CD14-positive monocyte (primary cell): ENCODE data around the gene LMTK2. TPM values are rescaled to one million over a fixed set of nuclear protein-coding genes. Genes with fewer than 3 reads are reported as not detected.

Experiments used
- DNase-seq, 3 donors: peaks; one replicate each; pipeline ENCODE4 v3.0.0-alpha.2; 2011 to 2022
- H2AFZ ChIP-seq: 2 replicates; pipeline ENCODE4 v1.6.0; 2012; ENCODE audit warnings: mild to moderate bottlenecking, low read depth, low read length, inconsistent platforms; ENCODE audit not compliant: insufficient read depth, poor library complexity, severe bottlenecking
- H3K27ac ChIP-seq, 2 donors: 1 replicate in 1 of 2; 2 replicates in 1 of 2; pipeline ENCODE4 v1.5.1; 2012 to 2013; ENCODE audit warnings: low read length in 2 of 2, control low read depth in 1 of 2, inconsistent platforms in 1 of 2, low read depth in 1 of 2, mild to moderate bottlenecking in 1 of 2
- H3K27me3 ChIP-seq, 2 donors: one replicate each; pipeline versions ENCODE4 v1.6.0 to v1.6.1; 2011 to 2013; ENCODE audit warnings: low read length in 2 of 2; ENCODE audit not compliant: control insufficient read depth in 2 of 2, insufficient read depth in 2 of 2
- H3K36me3 ChIP-seq, 2 donors: replicated peaks in 1 of 2; 1 replicate in 1 of 2; 2 replicates in 1 of 2; pipeline versions ENCODE4 v1.5.1 to v1.6.1; 2012 to 2013; ENCODE audit warnings: low read length in 2 of 2, control low read depth in 1 of 2, inconsistent platforms in 1 of 2, mild to moderate bottlenecking in 1 of 2; ENCODE audit not compliant: insufficient read depth in 2 of 2, control insufficient read depth in 1 of 2
- H3K4me1 ChIP-seq, 2 donors: 1 replicate in 1 of 2; 2 replicates in 1 of 2; pipeline versions ENCODE4 v1.5.1 to v1.6.1; 2012 to 2013; ENCODE audit warnings: low read length in 2 of 2, control low read depth in 1 of 2, inconsistent platforms in 1 of 2, mild to moderate bottlenecking in 1 of 2, moderate library complexity in 1 of 2; ENCODE audit not compliant: insufficient read depth in 2 of 2, control insufficient read depth in 1 of 2
- H3K4me2 ChIP-seq: replicated peaks from 2 replicates; pipeline ENCODE3; 2012; ENCODE audit warnings: low read length, moderate library complexity, mild to moderate bottlenecking; ENCODE audit not compliant: poor library complexity, severe bottlenecking; ENCODE audit errors: extremely low read depth
- H3K4me3 ChIP-seq, 3 experiments: fragments of 200-600 bp in 1 of 3; sonication (generic) in 1 of 3; replicated peaks in 1 of 3; 1 replicate in 2 of 3; 2 replicates in 1 of 3; pipeline ENCODE4 v1.5.1; 2011 to 2013; ENCODE audit warnings: low read length in 3 of 3, mild to moderate bottlenecking in 3 of 3, control low read depth in 2 of 3, low read depth in 2 of 3, inconsistent platforms in 1 of 3, moderate library complexity in 1 of 3
- H3K79me2 ChIP-seq: 2 replicates; pipeline ENCODE4 v1.6.0; 2012; ENCODE audit warnings: mild to moderate bottlenecking, control low read depth, inconsistent platforms, low read length, moderate library complexity; ENCODE audit not compliant: insufficient read depth
- H3K9ac ChIP-seq: 2 replicates; pipeline ENCODE4 v1.6.0; 2017; ENCODE audit warnings: low read length, mild to moderate bottlenecking; ENCODE audit not compliant: insufficient read depth, poor library complexity, severe bottlenecking
- H3K9me3 ChIP-seq, 2 donors: replicated peaks in 1 of 2; 1 replicate in 1 of 2; 2 replicates in 1 of 2; pipeline versions ENCODE4 v1.5.1 to v1.6.1; 2012 to 2013; ENCODE audit warnings: low read length in 2 of 2, control low read depth in 1 of 2; ENCODE audit not compliant: control insufficient read depth in 1 of 2, insufficient read depth in 1 of 2
- H4K20me1 ChIP-seq: 2 replicates; pipeline ENCODE4 v1.6.0; 2012; ENCODE audit warnings: mild to moderate bottlenecking, low read length, control low read depth, moderate library complexity; ENCODE audit not compliant: insufficient read depth
- H3K27ac Mint-ChIP-seq, 7 donors: one replicate each; pipeline ENCODE4 v1.8.0; 2020; ENCODE audit warnings: mild to moderate bottlenecking in 7 of 7, mixed read lengths in 7 of 7, moderate library complexity in 6 of 7, inconsistent platforms in 2 of 7
- H3K27me3 Mint-ChIP-seq, 3 donors: one replicate each; pipeline ENCODE4 v1.8.0; 2021 to 2022; ENCODE audit warnings: low read depth in 3 of 3, mild to moderate bottlenecking in 3 of 3, mixed read lengths in 3 of 3, moderate library complexity in 3 of 3, inconsistent platforms in 1 of 3
- H3K36me3 Mint-ChIP-seq, 2 donors: one replicate each; pipeline ENCODE4 v1.8.0; 2020; ENCODE audit warnings: mixed read lengths in 2 of 2, inconsistent platforms in 1 of 2, mild to moderate bottlenecking in 1 of 2
- H3K4me1 Mint-ChIP-seq: one replicate; pipeline ENCODE4 v1.8.0; 2020; ENCODE audit warnings: mild to moderate bottlenecking, mixed read lengths
- H3K4me3 Mint-ChIP-seq, 2 donors: one replicate each; pipeline ENCODE4 v1.8.0; 2020; ENCODE audit warnings: mild to moderate bottlenecking in 2 of 2, mixed read lengths in 2 of 2, moderate library complexity in 1 of 2
- H3K9me3 Mint-ChIP-seq, 7 donors: one replicate each; pipeline ENCODE4 v1.8.0; 2020 to 2022; ENCODE audit warnings: mixed read lengths in 7 of 7, mild to moderate bottlenecking in 6 of 7, moderate library complexity in 6 of 7, inconsistent platforms in 2 of 7
- WGBS: methylation state at CpG from one replicate; pipeline ENCODE4 v1.1.5; 2013; ENCODE audit warnings: missing lambda C conversion rate; ENCODE audit not compliant: insufficient coverage; 5-methylcytosine and 5-hydroxymethylcytosine counted together
- intact Hi-C, 2 donors: fragments of 100-400 bp; cut with micrococcal nuclease; formaldehyde crosslinking; loops; one replicate each; pipeline versions ENCODE4 v1.15.0 to v1.15.1; 2023
- polyA plus RNA-seq, 3 donors: library from polyadenylated mRNA; depleted of rRNA in 1 of 3; unstranded in 2 of 3; stranded (reverse) in 1 of 3; fragments of 300-500 nt in 2 of 3; fragments of >200 nt in 1 of 3; fragmentation: Illumina TruSeq in 2 of 3; gene quantifications; 1 replicate in 2 of 3; 2 replicates in 1 of 3; pipeline ENCODE4 v1.2.3, GENCODE V29; 2012 to 2021
- TF ChIP-seq, protein P1 (sequence below): fragments of 200-600 bp; IDR thresholded peaks from one replicate; pipeline ENCODE4 v1.8.0; 2022; ENCODE audit warnings: antibody characterized with exemption, mild to moderate bottlenecking

LMTK2 gene
- polyA plus RNA-seq, 3 donors: 1.7 to 9.2 (median 1.8) TPM

GRCh38 chr7:98157761-98158160 is 51.1 kb downstream of the LMTK2 start:
- Histone ChIP-seq H4K20me1 (peaks cover 54% of the 10 kb centered on the region), H3K36me3 (peaks cover 2 to 60% of the 10 kb centered on the region in 2 donors), H3K9ac (no peak overlapping the region), H3K79me2 (no peaks in the 10 kb centered on the region), H3K27ac (no peak overlapping the region), H3K4me1 (peaks cover 5% of the 10 kb centered on the region in 2 donors), H2AFZ (no peak overlapping the region), H3K9me3 (no peaks in the 10 kb centered on the region), H3K4me2 (no peak overlapping the region), H3K4me3 (no peak overlapping the region), H3K27me3 (peaks cover 15 to 44% of the 10 kb centered on the region in 2 donors)
- Mint-ChIP-seq H3K27ac (no peak overlapping the region), H3K9me3 (peaks cover 0 to 8% (median 2%) of the 10 kb centered on the region in 7 donors), H3K4me3 (no peak overlapping the region), H3K27me3 (peaks cover 36 to 60% (median 37%) of the 10 kb centered on the region in 3 donors), H3K4me1 (peaks cover 5% of the 10 kb centered on the region), H3K36me3 (peaks cover 74 to 82% of the 10 kb centered on the region in 2 donors)
- intact Hi-C loops: no loop called here
- TF ChIP-seq, protein P1, sequence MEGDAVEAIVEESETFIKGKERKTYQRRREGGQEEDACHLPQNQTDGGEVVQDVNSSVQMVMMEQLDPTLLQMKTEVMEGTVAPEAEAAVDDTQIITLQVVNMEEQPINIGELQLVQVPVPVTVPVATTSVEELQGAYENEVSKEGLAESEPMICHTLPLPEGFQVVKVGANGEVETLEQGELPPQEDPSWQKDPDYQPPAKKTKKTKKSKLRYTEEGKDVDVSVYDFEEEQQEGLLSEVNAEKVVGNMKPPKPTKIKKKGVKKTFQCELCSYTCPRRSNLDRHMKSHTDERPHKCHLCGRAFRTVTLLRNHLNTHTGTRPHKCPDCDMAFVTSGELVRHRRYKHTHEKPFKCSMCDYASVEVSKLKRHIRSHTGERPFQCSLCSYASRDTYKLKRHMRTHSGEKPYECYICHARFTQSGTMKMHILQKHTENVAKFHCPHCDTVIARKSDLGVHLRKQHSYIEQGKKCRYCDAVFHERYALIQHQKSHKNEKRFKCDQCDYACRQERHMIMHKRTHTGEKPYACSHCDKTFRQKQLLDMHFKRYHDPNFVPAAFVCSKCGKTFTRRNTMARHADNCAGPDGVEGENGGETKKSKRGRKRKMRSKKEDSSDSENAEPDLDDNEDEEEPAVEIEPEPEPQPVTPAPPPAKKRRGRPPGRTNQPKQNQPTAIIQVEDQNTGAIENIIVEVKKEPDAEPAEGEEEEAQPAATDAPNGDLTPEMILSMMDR: no peak
- 100% methylated on average over 1 of the region's 4 CpGs for WGBS
- DNase-seq: no peak

DNA sequence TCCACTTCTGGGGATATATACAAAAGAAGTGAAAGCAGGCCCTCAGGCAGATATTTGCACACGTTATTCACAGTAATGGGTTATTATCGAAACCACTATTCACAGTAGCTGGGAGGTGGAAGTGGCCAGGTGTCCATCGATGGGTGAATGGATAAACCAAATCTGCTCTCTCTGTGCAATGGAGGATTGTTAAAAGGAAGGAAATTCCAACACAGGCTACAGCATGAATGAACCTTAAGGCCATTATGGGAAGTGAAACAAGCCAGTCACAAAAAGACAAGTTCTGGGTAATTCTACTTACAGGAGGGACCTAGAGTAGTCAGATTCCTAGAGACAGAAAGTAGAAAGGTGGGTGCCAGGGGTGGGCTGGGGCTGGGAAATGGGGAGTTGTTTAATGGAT is 56.1 kb downstream of the LMTK2 start:
- no peak overlapping the region for H3K4me2 ChIP-seq
- Mint-ChIP-seq H3K9me3 (peaks cover 0 to 4% (median 2%) of the 10 kb centered on the region in 7 donors), H3K27me3 (peaks cover 36 to 59% (median 41%) of the 10 kb centered on the region in 3 donors), H3K4me3 (no peak overlapping the region), H3K4me1 (peaks cover 26% of the 10 kb centered on the region), H3K36me3 (peaks cover 50 to 55% of the 10 kb centered on the region in 2 donors), H3K27ac (peak overlapping the region in 1 of 7 donors; percentile 32)
- TF ChIP-seq, protein P1: no peak
- no peaks in the 10 kb centered on the region for H3K9me3 ChIP-seq
- no peak overlapping the region for H3K27ac ChIP-seq
- peaks cover 85% of the 10 kb centered on the region for H4K20me1 ChIP-seq
- no CpG with 5 or more reads among the region's 3 CpGs for WGBS
- H3K4me3 ChIP-seq: no peak overlapping the region
- H3K79me2 ChIP-seq: no peaks in the 10 kb centered on the region
- peaks cover 0 to 15% of the 10 kb centered on the region in 2 donors for H3K36me3 ChIP-seq
- H3K4me1 ChIP-seq: peaks cover 14 to 15% of the 10 kb centered on the region in 2 donors
- no peak overlapping the region for H2AFZ ChIP-seq
- H3K27me3 ChIP-seq: peaks cover 5 to 53% of the 10 kb centered on the region in 2 donors
- peak; percentile 26 to 73 (median 58) for DNase-seq
- H3K9ac ChIP-seq: no peak overlapping the region
- intact Hi-C loops: no loop called here
